Activated T-helper 2 cell treated with anti-CD3 and anti-CD28 coated beads, Interferon-gamma antibody, Interleukin-2, Interleukin-4, amounts not matched to agents 10 μg/mL and 5 μg/mL and 100 μg/mL, durations not matched to agents 14 hours and 24 hours and 36 hours (primary cell): ENCODE measurements around the gene GRIN2B. TPM values are rescaled to one million over a fixed set of nuclear protein-coding genes. Genes with fewer than 3 reads are reported as not detected.

Source experiments
- DNase-seq: peaks from one replicate; pipeline ENCODE4 v3.0.0; 2021; ENCODE audit warnings: low spot score
- H3K27ac Mint-ChIP-seq: one replicate; pipeline ENCODE4 v1.8.0; 2021; ENCODE audit warnings: mixed read lengths
- H3K27me3 Mint-ChIP-seq: one replicate; pipeline ENCODE4 v1.8.0; 2021; ENCODE audit warnings: low read depth, mixed read lengths
- H3K36me3 Mint-ChIP-seq: one replicate; pipeline ENCODE4 v1.8.0; 2021; ENCODE audit warnings: low read depth, mixed read lengths
- H3K4me1 Mint-ChIP-seq: one replicate; pipeline ENCODE4 v1.8.0; 2021; ENCODE audit warnings: low read depth, mixed read lengths
- H3K4me3 Mint-ChIP-seq: one replicate; pipeline ENCODE4 v1.8.0; 2021; ENCODE audit warnings: low read depth, mild to moderate bottlenecking, moderate library complexity, mixed read lengths
- H3K9me3 Mint-ChIP-seq: one replicate; pipeline ENCODE4 v1.8.0; 2021; ENCODE audit warnings: mixed read lengths
- intact Hi-C: fragments of 100-400 bp; cut with micrococcal nuclease; formaldehyde crosslinking; loops from one replicate; pipeline ENCODE4 v1.15.1; 2023
- total RNA-seq: library from RNA; stranded (reverse); gene quantifications from 2 replicates; pipeline ENCODE4 v1.2.3, GENCODE V29; 2022

Gene GRIN2B
- total RNA-seq: 0.07 TPM in 1 of 2 replicates, not detected in the other

- Mint-ChIP-seq H3K27ac (no peak within 1 kb of the TSS), H3K36me3 (no peaks in the 10 kb centered on the region), H3K27me3 (peaks cover 52% of the 10 kb centered on the region), H3K4me3 (no peak within 1 kb of the TSS), H3K9me3 (no peaks in the 10 kb centered on the region), H3K4me1 (no peaks in the 10 kb centered on the region)
- intact Hi-C loops: no loop called here
- DNase-seq: no peak
Observed at GRCh38 chr12:13981296-13981962, at the start of gene GRIN2B. Gene GRIN2B, minus strand, starts transcription at chr12:13981602. Its CDS starts 115,394 bp downstream, at chr12:13866208.

DNA sequence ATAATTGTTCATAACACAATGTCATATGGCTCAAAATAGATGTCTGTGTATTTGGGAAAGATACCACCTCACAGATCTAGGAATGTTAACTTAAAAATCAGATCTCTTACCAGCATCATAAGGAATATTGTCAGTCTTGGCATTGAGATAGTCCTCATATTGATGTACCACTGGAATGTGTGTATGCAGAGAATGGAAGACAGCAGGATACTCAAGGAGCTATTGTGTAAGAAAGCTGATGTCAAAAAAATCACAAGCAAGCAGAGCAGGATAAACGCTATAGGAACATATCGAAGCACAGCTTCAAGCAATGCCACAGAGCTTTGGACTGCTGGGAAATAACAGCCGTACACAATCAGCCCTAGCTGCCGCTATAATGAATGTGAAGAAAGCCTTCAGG, 45.1 kb upstream of the GRIN2B start:
- intact Hi-C loops: no loop called here
- no peak overlapping the region for H3K4me3 Mint-ChIP-seq
- no peak overlapping the region for H3K27ac Mint-ChIP-seq
- DNase-seq: no peak
- no peaks in the 10 kb centered on the region for H3K27me3 Mint-ChIP-seq
- no peaks in the 10 kb centered on the region for H3K9me3 Mint-ChIP-seq
- H3K4me1 Mint-ChIP-seq: no peaks in the 10 kb centered on the region
- H3K36me3 Mint-ChIP-seq: no peaks in the 10 kb centered on the region

DNA sequence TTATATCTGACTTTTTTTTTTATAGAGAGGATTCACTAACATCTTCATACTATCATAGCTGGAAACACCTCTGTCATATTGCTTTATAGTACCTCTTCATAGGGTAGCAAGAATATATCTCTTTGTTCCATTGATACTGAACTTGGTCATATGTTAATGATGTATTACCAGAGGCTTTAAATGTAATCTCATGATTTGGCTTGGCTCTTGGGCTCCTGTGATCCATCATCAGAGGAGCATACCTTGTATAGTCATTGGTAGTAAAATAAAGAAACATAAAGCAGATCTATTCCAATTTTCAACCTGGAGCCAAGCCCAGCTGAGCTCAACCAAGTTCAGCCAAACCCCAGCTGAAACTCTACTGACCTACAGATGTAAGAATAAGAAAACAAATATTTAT, 43.2 kb upstream of the GRIN2B start:
- no peaks in the 10 kb centered on the region for H3K4me1 Mint-ChIP-seq
- no peaks in the 10 kb centered on the region for H3K36me3 Mint-ChIP-seq
- no peak for DNase-seq
- no peak overlapping the region for H3K27ac Mint-ChIP-seq
- no peak overlapping the region for H3K4me3 Mint-ChIP-seq
- no peaks in the 10 kb centered on the region for H3K9me3 Mint-ChIP-seq
- intact Hi-C loops: no loop called here
- no peaks in the 10 kb centered on the region for H3K27me3 Mint-ChIP-seq

GRCh38 chr12:14018080-14018479, 36.7 kb upstream of the GRIN2B start:
- no peak for DNase-seq
- no peaks in the 10 kb centered on the region for H3K27me3 Mint-ChIP-seq
- H3K36me3 Mint-ChIP-seq: no peaks in the 10 kb centered on the region
- intact Hi-C loops: no loop called here
- H3K4me3 Mint-ChIP-seq: no peak overlapping the region
- no peaks in the 10 kb centered on the region for H3K9me3 Mint-ChIP-seq
- no peak overlapping the region for H3K27ac Mint-ChIP-seq
- H3K4me1 Mint-ChIP-seq: no peaks in the 10 kb centered on the region

DNA sequence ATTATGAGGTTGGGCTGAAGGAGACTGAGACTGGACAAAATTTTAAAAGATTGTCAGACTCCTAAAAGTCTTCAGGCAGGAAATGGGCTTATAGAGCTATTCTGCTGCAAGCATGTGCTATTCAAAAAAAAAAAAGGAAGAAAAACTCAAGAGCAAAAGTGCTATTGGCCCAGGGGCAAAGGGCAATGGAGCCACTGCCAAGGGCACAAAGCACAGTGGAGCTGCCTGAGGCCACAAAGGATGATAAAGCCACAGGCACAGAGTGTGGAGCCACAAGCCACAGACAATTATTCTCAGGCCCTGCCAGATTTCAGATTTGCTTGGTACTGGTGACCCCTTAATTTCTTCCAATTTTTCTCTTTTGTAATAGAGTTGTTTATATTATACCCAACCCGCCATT, 29.6 kb upstream of the GRIN2B start:
- no peaks in the 10 kb centered on the region for H3K36me3 Mint-ChIP-seq
- H3K9me3 Mint-ChIP-seq: no peaks in the 10 kb centered on the region
- H3K4me1 Mint-ChIP-seq: no peaks in the 10 kb centered on the region
- no peaks in the 10 kb centered on the region for H3K27me3 Mint-ChIP-seq
- no peak overlapping the region for H3K27ac Mint-ChIP-seq
- H3K4me3 Mint-ChIP-seq: no peak overlapping the region
- no peak for DNase-seq
- intact Hi-C loops: no loop called here

DNA sequence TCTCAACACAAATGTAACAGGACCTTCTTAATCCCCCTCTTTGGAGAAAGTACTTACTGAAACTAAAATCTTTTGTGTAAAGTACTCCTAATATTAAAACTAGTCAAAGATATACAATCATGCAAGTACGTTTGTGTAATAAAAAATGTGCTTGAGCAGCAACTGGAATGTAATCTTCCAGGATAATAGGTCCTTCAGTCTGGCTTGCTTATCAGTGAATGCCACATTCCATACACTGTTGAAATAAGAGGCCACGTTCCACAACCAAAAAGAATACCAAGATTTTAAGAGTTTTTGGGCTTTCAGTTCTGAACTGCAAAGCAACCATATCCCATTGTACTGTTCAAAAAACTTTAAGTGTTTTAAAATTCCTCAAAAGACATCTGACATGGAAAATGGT, 26.2 kb upstream of the GRIN2B start:
- no peak overlapping the region for H3K27ac Mint-ChIP-seq
- no peaks in the 10 kb centered on the region for H3K36me3 Mint-ChIP-seq
- no peaks in the 10 kb centered on the region for H3K9me3 Mint-ChIP-seq
- no peak overlapping the region for H3K4me3 Mint-ChIP-seq
- H3K4me1 Mint-ChIP-seq: no peaks in the 10 kb centered on the region
- no peak for DNase-seq
- H3K27me3 Mint-ChIP-seq: no peaks in the 10 kb centered on the region
- intact Hi-C loops: no loop called here

- Mint-ChIP-seq H3K36me3 (no peaks in the 10 kb centered on the region), H3K4me1 (no peaks in the 10 kb centered on the region), H3K4me3 (no peak overlapping the region), H3K27ac (no peak overlapping the region), H3K27me3 (no peaks in the 10 kb centered on the region), H3K9me3 (no peaks in the 10 kb centered on the region)
- intact Hi-C loops: no loop called here
- no peak for DNase-seq
Observed at GRCh38 chr12:13992585-13992984, 11.2 kb upstream of the GRIN2B start.

- no peaks in the 10 kb centered on the region for H3K4me1 Mint-ChIP-seq
- no peaks in the 10 kb centered on the region for H3K9me3 Mint-ChIP-seq
- H3K4me3 Mint-ChIP-seq: no peak overlapping the region
- no peaks in the 10 kb centered on the region for H3K27me3 Mint-ChIP-seq
- intact Hi-C loops: no loop called here
- no peaks in the 10 kb centered on the region for H3K36me3 Mint-ChIP-seq
- no peak for DNase-seq
- H3K27ac Mint-ChIP-seq: no peak overlapping the region
Observed at GRCh38 chr12:13992106-13992505, 10.7 kb upstream of the GRIN2B start.

GRCh38 chr12:13986031-13986430, 4.6 kb upstream of the GRIN2B start:
- H3K27me3 Mint-ChIP-seq: peaks cover 24% of the 10 kb centered on the region
- H3K27ac Mint-ChIP-seq: no peak overlapping the region
- intact Hi-C loops: no loop called here
- no peaks in the 10 kb centered on the region for H3K36me3 Mint-ChIP-seq
- no peaks in the 10 kb centered on the region for H3K9me3 Mint-ChIP-seq
- H3K4me1 Mint-ChIP-seq: no peaks in the 10 kb centered on the region
- DNase-seq: no peak
- no peak overlapping the region for H3K4me3 Mint-ChIP-seq

- H3K36me3 Mint-ChIP-seq: no peaks in the 10 kb centered on the region
- intact Hi-C loops: no loop called here
- no peaks in the 10 kb centered on the region for H3K9me3 Mint-ChIP-seq
- peaks cover 51% of the 10 kb centered on the region for H3K27me3 Mint-ChIP-seq
- H3K4me1 Mint-ChIP-seq: no peaks in the 10 kb centered on the region
- DNase-seq: no peak
- H3K4me3 Mint-ChIP-seq: no peak overlapping the region
- H3K27ac Mint-ChIP-seq: no peak overlapping the region
Observed at GRCh38 chr12:13981990-13982389, 588 bp upstream of the GRIN2B start.

GRCh38 chr12:13980538-13981295, 685 bp downstream of the GRIN2B start:
- no peak for DNase-seq
- peaks cover 52% of the 10 kb centered on the region for H3K27me3 Mint-ChIP-seq
- intact Hi-C loops: no loop called here
- H3K9me3 Mint-ChIP-seq: no peaks in the 10 kb centered on the region
- no peak overlapping the region for H3K27ac Mint-ChIP-seq
- no peak overlapping the region for H3K4me3 Mint-ChIP-seq
- no peaks in the 10 kb centered on the region for H3K36me3 Mint-ChIP-seq
- H3K4me1 Mint-ChIP-seq: no peaks in the 10 kb centered on the region

GRCh38 chr12:13979772-13980378, 1.5 kb downstream of the GRIN2B start:
- Mint-ChIP-seq H3K27ac (no peak overlapping the region), H3K36me3 (no peaks in the 10 kb centered on the region), H3K4me3 (no peak overlapping the region), H3K4me1 (no peaks in the 10 kb centered on the region), H3K27me3 (peaks cover 52% of the 10 kb centered on the region), H3K9me3 (no peaks in the 10 kb centered on the region)
- intact Hi-C loops: no loop called here
- no peak for DNase-seq

DNA sequence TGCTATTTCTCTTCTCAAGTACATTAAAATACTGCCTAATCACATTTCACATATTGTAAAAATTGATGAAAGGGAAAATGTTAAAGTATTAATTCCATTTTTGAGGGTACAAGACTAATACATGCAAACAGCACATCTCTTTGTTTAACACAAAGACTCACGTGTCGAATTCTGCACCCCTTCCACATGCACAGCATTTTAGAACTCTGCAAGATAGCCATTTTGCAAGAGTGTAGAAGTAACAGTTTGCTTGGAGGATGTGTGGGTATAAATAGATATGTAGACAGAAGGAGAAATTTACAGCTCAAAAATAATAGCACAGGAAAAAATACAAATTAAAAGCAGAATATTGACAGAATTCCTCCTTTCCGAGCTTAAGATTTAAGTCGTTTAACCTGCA, 2.5 kb downstream of the GRIN2B start:
- intact Hi-C loops: no loop called here
- Mint-ChIP-seq H3K9me3 (no peaks in the 10 kb centered on the region), H3K27ac (no peak overlapping the region), H3K36me3 (no peaks in the 10 kb centered on the region), H3K4me3 (no peak overlapping the region), H3K4me1 (no peaks in the 10 kb centered on the region), H3K27me3 (peaks cover 50% of the 10 kb centered on the region)
- no peak for DNase-seq
